ENCODE results near the gene TSC22D4.
"Not testable (repeated sequence)": the region's sequence is repeated elsewhere in the genome, so short reads cannot be mapped to it uniquely, and the experiment has no call there.

Gene TSC22D4

DNA sequence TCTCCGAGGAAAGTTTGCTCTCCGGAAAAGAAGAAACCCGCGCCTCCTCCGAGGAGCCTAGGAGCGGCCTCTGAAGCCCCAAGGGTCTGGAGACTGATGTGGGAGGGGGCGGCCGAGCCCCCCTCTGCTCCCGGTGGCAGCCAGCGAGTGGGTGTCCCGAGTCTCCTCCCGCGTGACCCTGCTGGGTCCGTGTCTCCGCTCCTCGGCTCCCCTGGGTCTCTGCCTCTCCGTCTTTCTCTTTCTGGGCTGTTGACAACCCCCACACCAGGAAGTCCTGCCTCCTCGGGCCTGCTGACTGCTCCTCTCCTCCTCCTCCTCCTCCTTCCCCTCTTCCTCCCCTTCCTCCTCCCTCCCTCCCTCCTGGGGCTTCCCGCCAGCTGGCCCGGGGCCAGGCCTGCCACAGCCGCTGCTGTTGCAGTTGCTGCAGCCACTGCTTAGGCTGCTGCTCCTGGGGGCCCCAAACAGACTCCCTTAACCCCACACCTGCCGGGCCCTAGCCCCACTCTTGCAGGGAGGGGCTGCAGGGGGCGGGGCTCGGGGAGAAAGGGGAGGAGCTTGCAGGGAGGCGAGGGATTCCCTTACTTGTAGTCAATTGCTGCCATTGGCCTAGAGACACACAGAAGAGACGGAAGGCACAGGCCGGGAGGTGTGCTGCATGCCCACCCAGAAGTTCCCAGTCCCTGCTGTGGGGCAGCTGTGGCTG is at the start of gene TSC22D4:
TSS of gene TSC22D4 (minus strand) at position 257 of the 703 bp plus-strand sequence. CDS start 1,176 bp downstream, outside the sequence.
- DNase-seq, result peak; percentile 98

DNA sequence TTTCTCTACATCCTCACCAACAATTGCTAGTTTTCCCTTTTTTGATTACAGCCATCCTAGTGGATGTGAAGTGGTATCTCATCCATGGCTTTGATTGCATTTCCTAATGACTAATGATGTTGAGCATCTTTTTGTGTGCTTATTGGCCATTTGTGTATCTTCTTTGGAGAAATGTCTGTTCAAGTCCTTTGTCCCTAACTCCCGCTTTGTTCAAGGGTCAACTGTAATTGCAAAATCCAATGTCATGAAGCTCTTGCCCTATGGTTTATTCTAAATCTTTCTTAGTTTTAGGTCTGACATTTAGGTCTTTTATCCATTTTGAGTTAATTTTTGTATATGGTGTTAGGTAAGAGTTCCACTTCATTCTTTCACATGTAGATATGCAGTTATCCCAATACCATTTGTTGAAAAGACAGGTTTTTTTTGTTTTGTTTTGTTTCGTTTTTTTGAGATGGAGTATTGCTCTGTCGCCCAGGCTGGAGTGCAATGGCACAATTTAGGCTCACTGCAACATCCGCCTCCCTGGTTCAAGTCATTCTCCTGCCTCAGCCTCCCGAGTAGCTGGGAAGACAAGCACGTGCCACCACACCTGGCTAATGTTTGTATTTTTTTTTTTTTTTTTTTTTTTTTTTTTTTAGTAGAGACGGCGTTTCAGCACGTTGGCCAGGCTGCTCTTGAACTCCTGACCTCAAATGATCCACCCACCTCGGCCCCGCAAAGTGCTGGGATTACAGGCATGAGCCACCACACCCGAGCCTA is 49.3 kb upstream of the TSC22D4 start:
- DNase-seq, result not testable (repeated sequence)

DNA sequence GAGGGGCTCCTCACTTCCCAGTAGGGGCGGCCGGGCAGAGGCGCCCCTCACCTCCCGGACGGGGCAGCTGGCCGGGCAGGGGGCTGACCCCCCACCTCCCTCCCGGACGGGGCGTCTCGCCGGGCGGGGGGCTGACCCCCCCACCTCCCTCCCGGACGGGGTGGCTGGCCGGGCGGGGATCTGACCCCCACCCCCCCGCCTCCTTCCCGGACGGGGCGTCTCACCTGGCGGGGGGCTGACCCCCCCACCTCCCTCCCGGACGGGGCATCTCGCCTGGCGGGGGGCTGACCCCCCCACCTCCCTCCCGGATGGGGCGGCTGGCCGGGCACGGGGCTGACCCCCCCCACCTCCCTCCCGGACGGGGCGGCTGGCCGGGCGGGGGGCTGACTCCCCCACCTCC is 44.2 kb upstream of the TSC22D4 start:
- not testable (repeated sequence) for DNase-seq

DNA sequence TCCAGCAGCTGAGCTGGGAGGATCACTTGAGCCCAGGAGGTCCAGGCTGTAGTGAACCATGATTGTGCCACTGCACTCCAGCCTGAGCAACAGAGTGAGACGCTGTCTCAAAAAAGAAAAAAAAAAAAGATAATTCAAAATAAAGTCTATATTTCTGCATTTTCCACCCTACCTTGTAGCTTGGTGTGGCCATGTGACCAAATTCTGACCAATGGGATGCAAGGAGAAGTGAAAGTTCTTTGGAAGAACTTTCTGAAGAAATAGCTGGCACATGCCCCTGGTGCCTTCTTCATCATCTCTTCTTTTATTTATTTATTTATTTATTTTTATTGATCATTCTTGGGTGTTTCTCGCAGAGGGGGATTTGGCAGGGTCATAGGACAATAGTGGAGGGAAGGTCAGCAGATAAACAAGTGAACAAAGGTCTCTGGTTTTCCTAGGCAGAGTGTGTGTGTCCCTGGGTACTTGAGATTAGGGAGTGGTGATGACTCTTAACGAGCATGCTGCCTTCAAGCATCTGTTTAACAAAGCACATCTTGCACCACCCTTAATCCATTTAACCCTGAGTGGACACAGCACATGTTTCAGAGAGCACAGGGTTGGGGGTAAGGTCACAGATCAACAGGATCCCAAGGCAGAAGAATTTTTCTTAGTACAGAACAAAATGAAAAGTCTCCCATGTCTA is 43.0 kb upstream of the TSC22D4 start:
- peak; percentile 33 for DNase-seq

DNA sequence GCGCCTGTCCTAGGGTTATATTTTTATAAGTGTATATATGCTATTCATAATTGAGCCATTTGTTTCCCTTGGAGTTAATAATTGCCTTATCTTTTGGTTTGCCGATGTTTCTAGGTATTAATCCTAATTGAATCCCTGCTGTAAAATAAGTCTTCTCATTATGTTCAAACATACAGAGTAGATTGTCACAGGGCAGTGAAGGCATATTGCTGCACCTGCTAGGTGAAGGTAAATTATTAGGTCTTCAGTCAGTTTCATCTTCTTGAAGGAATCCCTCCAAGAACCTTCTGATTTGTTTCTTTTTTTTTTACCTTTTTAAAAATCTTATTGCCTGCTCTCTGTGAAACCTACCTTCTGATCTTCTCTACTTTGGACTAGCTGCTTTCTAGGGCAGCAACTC is 42.1 kb upstream of the TSC22D4 start:
- no peak for DNase-seq

DNA sequence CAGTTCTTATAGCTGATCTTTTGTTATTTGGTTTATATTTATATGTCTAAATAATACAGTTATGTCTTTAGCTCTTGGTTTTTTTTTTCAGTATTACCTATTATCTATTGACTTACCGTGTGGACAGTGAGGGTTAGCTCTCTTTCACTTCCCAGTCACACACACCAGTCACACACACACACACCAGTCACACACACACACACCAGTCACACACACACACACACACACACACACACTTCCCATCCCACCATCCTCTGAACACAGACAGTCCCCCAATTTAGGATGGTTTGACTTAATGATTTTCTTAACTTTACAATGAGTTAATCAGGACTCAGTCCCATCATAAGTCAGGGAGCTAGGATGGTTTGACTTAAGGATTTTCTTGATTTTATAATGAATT is 41.1 kb upstream of the TSC22D4 start:
- DNase-seq, result no peak

DNA sequence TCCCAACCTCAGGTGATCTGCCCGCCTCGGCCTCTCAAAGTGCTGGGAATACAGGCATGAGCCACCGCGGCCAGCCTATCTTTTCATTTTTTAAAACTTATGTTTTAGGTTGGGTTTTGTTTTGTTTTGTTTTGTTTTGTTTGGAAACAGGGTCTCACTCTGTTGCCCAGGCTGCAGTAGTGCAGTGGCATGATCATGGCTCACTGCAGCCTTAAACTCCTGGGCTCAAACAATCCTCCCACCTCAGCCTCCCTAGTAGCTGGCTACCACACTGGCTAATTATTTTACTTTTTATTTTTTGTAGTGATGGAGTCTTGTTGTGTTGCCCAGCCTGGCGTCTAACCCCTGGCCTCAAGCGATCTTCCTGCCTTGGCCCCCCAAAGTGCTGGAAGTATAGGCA is 40.6 kb upstream of the TSC22D4 start:
- DNase-seq, result no peak

DNA sequence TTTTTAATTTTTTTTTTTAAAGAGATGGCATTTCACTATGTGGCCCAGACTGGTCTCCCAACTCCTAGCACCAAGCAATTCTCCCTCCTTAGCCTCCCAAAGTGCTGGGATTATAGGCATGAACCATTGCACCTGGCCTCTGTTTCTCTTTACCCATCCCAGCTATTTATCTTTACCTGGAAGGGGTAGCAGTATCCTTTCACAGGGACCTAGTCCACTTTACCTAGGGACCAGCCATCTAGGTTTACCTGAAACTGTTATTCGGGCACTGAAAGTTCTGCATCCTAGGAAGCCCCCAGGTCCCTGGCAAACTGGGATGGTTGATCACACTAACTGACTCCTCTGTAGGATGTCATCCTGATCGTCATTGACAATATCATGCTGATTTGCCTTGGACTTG is 38.3 kb upstream of the TSC22D4 start:
- no peak for DNase-seq

DNA sequence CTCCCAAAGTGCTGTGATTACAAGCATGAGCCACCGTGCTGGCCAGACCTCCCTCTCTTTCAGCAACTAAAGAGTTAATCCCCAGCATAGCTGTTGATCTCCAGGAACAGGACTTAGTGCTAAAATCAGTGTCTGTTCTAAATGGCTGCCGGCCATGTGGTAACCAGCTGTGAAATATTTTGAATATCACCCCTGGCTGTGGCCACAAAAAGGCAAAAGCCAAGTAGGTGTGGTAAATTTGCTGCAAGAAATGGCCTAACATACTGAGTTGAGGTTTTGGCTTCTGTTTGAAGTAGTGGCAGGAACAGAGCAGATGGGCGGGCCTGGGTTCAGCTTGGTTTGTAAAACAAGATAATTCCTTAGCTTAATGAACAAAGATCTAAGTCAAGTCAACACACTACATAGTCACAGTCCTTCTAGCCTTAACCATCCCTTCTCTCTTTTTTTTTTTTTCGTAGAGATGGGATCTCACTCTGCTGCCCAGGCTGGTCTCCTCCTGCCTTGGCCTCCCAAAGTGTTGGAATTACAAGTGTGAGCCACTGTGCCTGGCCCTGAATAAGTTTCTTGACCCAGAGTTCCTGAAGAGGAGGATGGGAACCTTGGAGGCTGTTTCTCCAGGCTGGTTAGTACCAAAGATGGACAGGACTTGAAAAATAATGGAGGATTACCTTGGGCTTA is 37.3 kb upstream of the TSC22D4 start:
- DNase-seq, result peak; percentile 95

DNA sequence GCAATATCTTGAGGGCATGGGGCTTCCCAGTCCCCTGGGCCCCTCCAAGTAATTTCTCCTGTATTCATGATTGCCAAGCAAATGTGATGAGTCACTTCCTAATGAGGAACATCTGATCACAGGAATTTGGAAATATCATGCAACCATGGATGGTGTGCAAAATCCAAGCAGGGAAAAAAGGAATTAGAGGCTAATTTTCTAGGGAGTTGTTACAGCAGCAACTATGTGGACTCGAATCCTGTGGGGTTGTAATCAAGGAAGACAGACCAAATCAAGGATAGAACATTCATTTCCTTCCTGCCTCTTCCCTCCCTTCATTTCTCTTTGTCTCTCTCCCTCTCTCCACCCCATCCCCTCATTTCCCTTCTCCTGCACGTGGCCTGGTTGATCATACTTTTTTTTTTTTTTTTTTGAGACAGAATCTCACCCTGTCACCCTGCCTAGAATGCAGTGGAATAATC is 36.1 kb upstream of the TSC22D4 start:
- DNase-seq, result no peak

DNA sequence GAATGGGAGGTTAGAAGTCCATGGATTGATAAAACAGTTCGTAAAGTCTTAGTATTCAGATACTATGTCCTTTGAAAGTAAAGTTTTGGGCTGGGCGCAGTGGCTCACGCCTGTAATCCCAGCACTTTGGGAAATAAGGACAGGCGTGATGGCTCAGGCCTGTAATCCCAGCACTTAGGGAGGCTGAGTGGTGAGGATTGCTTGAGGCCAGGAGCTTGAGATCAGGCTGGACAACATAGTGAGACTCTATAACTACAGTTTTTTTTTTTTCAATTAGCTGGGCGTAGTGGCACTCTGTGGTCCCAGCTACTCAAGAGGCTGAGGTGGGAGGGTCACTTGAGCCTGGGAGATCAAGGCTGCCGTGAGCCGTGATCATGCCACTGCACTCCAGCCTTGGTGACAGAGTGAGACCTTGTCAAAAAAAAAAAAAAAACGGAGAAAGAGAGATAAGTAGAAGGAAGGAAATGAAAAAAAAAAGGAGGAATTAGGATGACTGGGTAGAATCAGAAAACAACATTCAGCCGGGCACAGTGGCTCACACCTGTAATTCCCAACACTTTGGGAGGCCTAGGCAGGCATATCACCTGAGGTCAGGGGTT is 34.3 kb upstream of the TSC22D4 start:
- peak; percentile 71 for DNase-seq

DNA sequence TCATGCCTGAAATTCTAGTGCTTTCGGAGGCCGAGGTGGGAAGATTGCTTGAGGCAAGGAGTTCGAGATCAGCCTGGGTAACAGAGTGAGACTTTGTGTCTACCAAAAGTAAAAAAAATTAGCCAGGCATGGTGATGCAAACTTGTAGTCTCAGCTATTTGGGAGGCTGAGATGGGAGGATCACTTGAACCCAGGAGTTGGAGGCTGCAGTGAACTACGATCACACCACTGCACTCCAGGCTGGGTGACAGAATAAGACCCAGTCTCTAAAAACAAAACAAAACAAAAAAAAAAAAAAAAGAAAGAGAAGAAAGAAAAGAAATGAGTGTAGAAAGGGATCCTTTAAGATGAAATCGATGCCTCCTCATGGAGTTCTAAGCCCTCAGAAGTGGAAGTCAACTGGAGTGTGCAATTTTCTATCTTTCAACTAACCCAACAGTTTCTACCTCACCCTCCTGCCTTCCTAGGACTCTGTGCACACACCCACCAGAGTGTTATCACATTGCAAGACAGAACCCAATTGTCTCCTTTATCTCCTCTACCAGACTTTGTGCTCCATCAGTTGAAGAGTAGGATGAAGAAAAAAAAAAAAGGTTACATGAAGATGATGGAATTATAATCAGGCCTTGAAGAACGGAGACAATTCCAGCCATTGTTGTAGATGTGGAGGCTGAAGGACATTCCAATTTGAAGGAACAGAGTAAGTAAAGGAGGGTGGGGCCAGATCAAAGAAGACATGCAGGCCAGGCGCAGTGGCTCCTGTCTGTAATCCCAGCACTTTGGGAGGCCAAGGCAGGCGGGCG is 31.6 kb upstream of the TSC22D4 start:
- peak; percentile 96 for DNase-seq

DNA sequence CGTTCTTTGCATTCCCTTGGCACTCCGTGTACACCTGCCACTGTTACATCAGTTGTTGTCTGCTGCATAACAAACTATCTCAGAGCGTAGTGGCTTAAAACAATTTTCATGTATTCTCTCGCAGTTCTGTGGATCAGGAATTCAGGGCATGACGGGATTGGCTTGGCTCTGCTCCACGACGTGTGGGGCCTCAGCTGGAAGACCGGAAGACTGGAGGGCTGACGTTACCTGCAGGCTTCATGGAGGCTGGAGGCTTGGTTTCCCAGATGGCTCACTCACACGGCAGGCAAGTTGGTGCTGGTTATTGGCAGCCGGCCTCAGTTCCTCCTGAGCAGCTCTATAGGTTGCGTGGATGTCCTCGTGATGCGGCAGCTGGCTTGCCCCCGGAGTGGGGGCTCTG is 30.2 kb upstream of the TSC22D4 start:
- no peak for DNase-seq

DNA sequence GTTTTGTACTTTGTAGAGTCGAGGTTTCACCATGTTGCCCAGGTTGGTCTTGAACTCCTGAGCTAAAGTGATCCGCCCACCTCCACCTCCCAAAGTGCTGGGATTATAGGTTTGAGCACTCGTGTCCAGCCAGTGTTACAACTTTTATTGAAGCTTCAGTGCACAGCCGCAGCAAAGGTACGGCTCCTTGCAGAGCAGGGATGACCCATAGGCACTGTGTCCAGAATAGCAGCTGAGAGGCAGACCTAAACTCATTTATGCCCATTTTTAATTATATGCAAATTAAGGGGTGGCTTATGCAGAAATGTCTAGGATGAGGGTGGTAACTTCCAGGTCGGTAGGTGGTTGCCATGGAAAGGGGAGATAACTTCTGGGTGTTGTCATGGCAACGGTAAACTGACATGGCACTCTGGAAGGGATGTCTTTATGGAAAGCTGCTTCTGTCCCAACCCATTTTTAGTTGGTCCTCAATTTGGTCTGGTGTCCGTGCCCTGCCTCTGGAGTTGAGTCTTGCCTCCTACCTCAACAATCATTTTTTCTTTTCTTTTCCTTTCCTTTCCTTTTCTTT is 27.4 kb upstream of the TSC22D4 start:
- DNase-seq, result peak; percentile 56

DNA sequence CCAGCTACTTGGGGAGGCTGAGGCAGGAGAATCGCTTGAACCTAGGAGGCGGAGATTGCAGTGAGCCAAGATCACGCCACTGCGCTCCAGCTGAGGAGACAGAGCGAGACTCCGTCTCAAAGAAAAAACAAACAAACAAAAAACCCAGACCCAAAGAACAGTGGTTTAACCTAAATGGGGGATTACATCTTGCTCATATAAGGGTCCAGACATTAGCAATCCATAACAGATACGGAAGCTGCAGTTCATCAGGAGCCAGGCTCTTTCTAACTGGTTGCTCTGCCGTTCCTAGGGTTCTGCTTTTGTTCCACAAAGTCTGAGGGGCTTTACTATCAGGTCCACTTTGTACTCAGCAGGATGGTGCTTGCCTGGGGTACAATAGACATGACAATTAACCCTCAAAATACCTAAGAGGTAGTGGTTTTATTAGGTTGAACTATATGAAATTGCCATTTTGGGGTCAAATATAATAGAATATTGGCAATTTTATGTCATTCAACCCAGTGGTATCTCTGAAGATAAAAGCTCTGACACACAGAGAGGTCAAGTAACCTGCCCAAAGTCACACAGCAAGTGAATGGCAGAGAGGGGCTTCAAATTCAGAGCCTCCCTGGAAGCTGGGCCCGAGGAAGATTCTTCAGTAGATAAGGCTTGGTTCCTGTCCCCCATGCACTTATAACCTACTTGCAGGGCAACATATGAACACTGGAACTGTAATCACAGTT is 26.0 kb upstream of the TSC22D4 start:
- no peak for DNase-seq

DNA sequence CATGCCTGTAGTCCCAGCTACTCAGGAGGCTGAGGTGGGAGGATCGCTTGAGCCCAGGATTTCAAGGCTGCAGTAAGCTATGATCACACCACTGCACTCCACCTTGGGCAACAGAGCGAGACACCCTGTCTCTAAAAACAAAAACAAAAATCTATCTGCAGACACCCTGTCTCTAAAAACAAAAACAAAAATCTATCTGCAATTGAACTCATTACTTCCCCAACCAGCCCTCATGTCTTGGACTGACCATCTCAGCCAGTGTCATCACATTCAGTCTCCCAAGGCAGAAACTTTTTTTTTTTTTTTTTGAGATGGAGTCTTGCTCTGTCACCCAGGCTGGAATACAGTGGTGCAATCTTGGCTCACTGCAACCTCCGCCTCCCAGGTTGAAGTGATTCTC is 25.0 kb upstream of the TSC22D4 start:
- DNase-seq, result not testable (repeated sequence)

DNA sequence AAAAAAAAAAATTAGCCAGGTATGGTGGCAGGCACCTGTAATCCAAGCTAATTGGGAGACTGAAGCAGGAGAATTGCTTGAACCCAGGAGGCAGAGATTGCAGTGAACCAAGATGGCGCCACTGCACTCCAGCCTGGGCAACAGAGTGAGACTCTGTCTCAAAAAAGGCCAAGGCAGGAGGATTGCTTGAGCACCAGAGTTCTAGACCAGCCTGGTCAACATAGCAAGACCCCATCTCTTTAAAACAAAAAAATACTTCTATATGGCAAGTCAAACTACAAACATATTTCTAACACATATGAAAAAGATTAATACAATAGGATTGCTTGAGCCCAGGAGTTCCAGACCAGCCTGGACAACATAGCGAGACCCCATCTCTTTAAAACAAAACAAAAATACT is 21.7 kb upstream of the TSC22D4 start:
- not testable (repeated sequence) for DNase-seq

DNA sequence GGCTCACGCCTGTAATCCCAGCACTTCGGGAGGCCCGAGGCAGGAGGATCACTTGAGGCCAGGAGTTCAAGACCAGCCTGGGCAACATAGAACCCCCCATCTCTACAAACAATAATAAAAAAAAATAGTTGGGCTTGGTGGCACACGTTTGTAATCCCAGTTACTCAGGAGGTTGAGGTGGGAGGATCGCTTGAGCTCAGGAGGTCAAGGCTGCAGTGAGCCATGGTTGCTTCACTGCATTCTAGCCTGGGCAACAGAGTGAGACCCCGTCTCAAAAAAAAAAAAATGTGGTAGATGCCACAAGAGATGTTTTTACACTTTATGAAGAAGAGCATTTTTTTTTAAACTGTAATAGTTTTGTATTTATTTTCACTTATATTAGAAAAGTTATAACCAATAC is 17.5 kb upstream of the TSC22D4 start:
- DNase-seq, result no peak

DNA sequence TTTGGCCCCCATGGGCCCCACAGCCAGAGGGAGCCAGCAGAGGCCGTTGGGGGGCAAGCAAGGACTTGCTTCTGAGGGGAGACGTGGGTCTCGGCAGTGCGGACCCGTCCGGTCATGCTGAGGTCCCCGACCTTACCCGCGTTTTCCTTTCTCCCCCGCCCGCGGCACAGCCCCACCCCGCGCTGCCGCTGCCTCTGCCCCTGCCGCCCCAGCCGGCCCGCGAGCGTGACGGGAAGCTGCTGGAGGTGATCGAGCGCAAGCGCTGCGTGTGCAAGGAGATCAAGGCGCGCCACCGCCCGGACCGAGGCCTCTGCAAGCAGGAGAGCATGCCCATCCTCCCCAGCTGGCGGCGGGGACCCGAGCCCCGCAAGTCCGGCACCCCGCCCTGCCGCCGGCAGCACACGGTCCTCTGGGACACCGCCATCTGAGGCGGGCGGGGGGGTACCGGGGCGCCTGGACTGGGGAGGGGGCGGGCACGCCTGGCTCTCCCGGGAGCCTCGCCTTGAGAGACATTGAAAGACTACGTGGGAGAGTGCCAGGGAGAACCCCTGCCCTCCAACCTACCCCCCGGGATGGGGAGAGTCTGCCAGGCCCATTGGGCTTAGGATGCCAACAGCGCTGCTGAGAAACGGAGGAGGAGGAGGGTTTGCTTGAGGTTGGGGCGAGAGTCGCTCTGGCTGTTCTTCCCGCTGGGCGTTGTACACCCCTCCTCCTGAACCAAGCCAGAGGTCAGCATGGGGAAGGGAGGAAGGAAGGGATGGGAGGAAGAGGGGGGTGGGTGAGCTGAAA is 14.7 kb upstream of the TSC22D4 start:
- DNase-seq, result peak; percentile 77

All from hematopoietic multipotent progenitor cell treated with erythropoietin and hydrocortisone succinate and interleukin-3 and kit ligand, for 4 days (in vitro differentiated cells).